OCI-LY7 (cell line): Measurements from ENCODE around the gene RNASEL. TPM values are rescaled to one million over a fixed set of nuclear protein-coding genes. Genes with fewer than 3 reads are reported as not detected.

Experiments
- BruUV-seq: library from RNA; stranded (reverse); fragments of 400-500 nt; replicated peaks from 2 replicates; lab custom pipeline; 2021; lab: Mats Ljungman, UMichigan
- CTCF ChIA-PET: fragments of 300-600 bp; sonication (Branson Sonifier 250); formaldehyde crosslinking; loops from one replicate; lab custom pipeline; 2022; ENCODE audit warnings: antibody characterized with exemption; ENCODE audit not compliant: unreplicated experiment; lab: Charles Lee
- POLR2A ChIA-PET: fragments of 300-600 bp; sonication (Branson Sonifier 250); formaldehyde crosslinking; loops from one replicate; lab custom pipeline; 2022; ENCODE audit warnings: antibody characterized with exemption; lab: Charles Lee
- DNase-seq: peaks from one replicate; pipeline ENCODE4 v3.0.0-alpha.2; 2015; ENCODE audit warnings: low spot score
- H2AFZ ChIP-seq: fragments of 200-600 bp; sonication (generic), shearing (Covaris generic); 2 replicates; pipeline ENCODE4 v1.6.1; 2014; ENCODE audit warnings: mild to moderate bottlenecking, antibody characterized with exemption, low read length, moderate library complexity
- H3K27ac ChIP-seq: fragments of 200-600 bp; sonication (generic); 2 replicates; pipeline ENCODE4 v1.5.1; 2014; ENCODE audit warnings: mixed run types, low read depth, mild to moderate bottlenecking, moderate library complexity, low read length, inconsistent platforms; ENCODE audit not compliant: poor library complexity, severe bottlenecking
- H3K36me3 ChIP-seq: fragments of 200-600 bp; sonication (generic); 2 replicates; pipeline ENCODE4 v1.6.1; 2014; ENCODE audit warnings: mild to moderate bottlenecking, antibody characterized with exemption, low read length, moderate library complexity, mixed read lengths; ENCODE audit not compliant: insufficient read depth
- H3K4me1 ChIP-seq: fragments of 200-600 bp; sonication (generic); 2 replicates; pipeline ENCODE4 v1.5.1; 2014; ENCODE audit warnings: mild to moderate bottlenecking, low read length; ENCODE audit not compliant: insufficient read depth, poor library complexity, severe bottlenecking
- H3K4me2 ChIP-seq: fragments of 200-600 bp; sonication (generic); 2 replicates; pipeline ENCODE4 v1.6.1; 2014; ENCODE audit warnings: mild to moderate bottlenecking, low read length
- H3K4me3 ChIP-seq: fragments of 200-600 bp; sonication (generic); 2 replicates; pipeline ENCODE4 v1.5.1; 2014; ENCODE audit warnings: mild to moderate bottlenecking, low read depth, low read length; ENCODE audit not compliant: poor library complexity, severe bottlenecking
- H3K79me2 ChIP-seq: fragments of 200-600 bp; sonication (generic); 2 replicates; pipeline ENCODE4 v1.6.1; 2016; ENCODE audit warnings: low read depth, mild to moderate bottlenecking, low read length, moderate library complexity, mixed read lengths; ENCODE audit not compliant: insufficient read depth
- H3K9me2 ChIP-seq: fragments of 200-600 bp; sonication (generic); 2 replicates; pipeline ENCODE4 v1.6.1; 2016; ENCODE audit warnings: mild to moderate bottlenecking, low read length, mixed read lengths; ENCODE audit not compliant: insufficient read depth
- H3K9me3 ChIP-seq: fragments of 200-600 bp; sonication (generic); 2 replicates; pipeline ENCODE4 v1.6.1; 2014; ENCODE audit warnings: mild to moderate bottlenecking, mixed run types, low read length, mixed read lengths
- H4K20me1 ChIP-seq: fragments of 200-600 bp; sonication (generic); 2 replicates; pipeline ENCODE4 v1.6.1; 2014; ENCODE audit warnings: mild to moderate bottlenecking, antibody characterized with exemption, low read length, moderate library complexity, mixed read lengths; ENCODE audit not compliant: insufficient read depth
- EZH2phosphoT487 ChIP-seq: fragments of 200-600 bp; sonication (generic); IDR thresholded peaks from 2 replicates; pipeline ENCODE4 v1.6.1; 2018; ENCODE audit warnings: low read depth, borderline replicate concordance, mild to moderate bottlenecking, mixed run types, antibody characterized with exemption, low read length, moderate library complexity, mixed read lengths
- intact Hi-C: fragments of 100-400 bp; cut with micrococcal nuclease; formaldehyde crosslinking; loops from one replicate; pipeline ENCODE4 v1.10.0; 2022; ENCODE audit not compliant: unreplicated experiment
- total RNA-seq, 2 experiments: library from RNA; depleted of rRNA in 1 of 2; stranded (reverse); fragments of >200 nt in 1 of 2; shearing (Covaris generic) in 1 of 2; gene quantifications; 2 replicates each; pipeline ENCODE4 v1.2.3, GENCODE V29; 2014 to 2022
- TF ChIP-seq, protein P1 (sequence below): fragments of 200-600 bp; sonication (generic); conservative IDR thresholded peaks from 2 replicates; pipeline ENCODE4 v1.5.1; 2014; ENCODE audit warnings: mild to moderate bottlenecking, antibody characterized with exemption, low read length, moderate library complexity, mixed read lengths

RNASEL gene
- total RNA-seq, 2 experiments from 2014 or later, result 2.2 to 4.0 TPM

DNA sequence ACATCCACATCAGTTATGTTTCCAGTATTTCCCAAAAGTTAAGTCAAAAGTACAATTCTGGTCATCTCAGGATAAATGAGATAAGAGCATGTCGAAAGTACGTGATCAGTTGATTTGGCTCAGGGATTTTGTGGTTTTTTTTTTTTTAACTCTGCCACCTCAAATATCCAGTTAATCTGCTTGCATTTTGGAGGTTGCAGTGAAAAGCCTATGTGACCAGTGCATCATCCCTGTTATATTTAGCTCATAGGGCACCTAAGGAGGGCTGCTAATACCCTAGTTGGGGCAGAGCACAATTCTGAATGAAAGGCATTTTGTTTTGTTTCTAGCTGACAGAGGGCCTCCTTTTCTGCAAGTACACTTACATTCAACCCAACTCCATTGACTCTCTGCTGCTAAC, 46.8 kb upstream of the RNASEL start:
- intact Hi-C loops, result no loop called here
- H3K27ac ChIP-seq, result no peak overlapping the region
- H3K4me3 ChIP-seq, result no peak overlapping the region
- no peaks in the 10 kb centered on the region for H3K36me3 ChIP-seq
- H2AFZ ChIP-seq, result no peak overlapping the region
- no peaks in the 10 kb centered on the region for H3K9me2 ChIP-seq
- H3K79me2 ChIP-seq, result no peaks in the 10 kb centered on the region
- no TSS peak for BruUV-seq
- H4K20me1 ChIP-seq, result no peaks in the 10 kb centered on the region
- H3K4me2 ChIP-seq, result no peak overlapping the region
- no peak for DNase-seq
- TF ChIP-seq, protein P1, sequence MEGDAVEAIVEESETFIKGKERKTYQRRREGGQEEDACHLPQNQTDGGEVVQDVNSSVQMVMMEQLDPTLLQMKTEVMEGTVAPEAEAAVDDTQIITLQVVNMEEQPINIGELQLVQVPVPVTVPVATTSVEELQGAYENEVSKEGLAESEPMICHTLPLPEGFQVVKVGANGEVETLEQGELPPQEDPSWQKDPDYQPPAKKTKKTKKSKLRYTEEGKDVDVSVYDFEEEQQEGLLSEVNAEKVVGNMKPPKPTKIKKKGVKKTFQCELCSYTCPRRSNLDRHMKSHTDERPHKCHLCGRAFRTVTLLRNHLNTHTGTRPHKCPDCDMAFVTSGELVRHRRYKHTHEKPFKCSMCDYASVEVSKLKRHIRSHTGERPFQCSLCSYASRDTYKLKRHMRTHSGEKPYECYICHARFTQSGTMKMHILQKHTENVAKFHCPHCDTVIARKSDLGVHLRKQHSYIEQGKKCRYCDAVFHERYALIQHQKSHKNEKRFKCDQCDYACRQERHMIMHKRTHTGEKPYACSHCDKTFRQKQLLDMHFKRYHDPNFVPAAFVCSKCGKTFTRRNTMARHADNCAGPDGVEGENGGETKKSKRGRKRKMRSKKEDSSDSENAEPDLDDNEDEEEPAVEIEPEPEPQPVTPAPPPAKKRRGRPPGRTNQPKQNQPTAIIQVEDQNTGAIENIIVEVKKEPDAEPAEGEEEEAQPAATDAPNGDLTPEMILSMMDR, result no peak
- no peak for TF ChIP-seq EZH2phosphoT487
- ChIA-PET POLR2A (interaction anchor here (0.6 to 1.5 kb wide), 5 partner anchors 9 to 72 kb away, joined by 3 to 7 read pairs (median 3); no protein-coding TSS in a partner anchor), CTCF (interaction anchor here (1.0 kb wide), 1 partner anchor 9 kb away, joined by 3 read pairs; no protein-coding TSS in a partner anchor)
- no peaks in the 10 kb centered on the region for H3K9me3 ChIP-seq
- peaks cover 53% of the 10 kb centered on the region for H3K4me1 ChIP-seq

DNA sequence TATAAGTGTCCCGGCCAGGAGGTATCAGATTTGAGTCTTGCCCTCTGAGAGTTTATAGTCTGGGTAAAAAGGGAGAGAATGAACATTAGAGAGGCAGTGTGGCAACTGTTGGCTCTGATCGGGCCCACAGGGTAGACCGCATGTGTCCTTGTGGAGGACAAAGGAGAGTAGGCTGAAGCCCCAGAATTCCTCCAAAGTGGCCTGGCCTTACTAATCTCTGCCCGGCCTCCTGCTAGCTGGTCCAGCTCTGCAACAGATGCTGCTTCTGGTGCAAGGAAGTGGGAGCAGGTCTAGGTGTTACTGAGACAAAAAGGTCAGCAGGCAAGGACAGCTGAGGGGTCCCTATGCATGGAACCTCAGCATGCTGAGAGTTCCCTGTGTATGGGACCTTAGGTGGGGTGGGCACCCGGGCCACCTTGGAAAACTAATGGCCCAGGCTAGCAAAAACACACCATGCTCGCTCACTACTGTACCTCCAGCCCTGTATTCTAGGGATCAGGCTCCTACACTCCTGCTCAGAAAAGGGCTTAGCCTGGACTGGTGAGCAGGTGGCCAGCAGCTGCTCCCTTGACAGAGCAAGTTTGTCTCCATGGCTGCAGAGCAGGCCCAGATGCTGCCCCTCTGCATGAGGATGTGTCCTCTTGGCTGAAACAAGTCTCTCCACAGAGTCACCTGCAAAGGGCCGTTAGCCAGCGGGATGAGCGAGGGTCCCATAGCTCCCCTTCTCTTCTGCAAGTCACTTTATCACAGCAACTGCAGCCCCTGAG, 45.4 kb upstream of the RNASEL start:
- TF ChIP-seq, protein P1, result no peak
- no peak for TF ChIP-seq EZH2phosphoT487
- Histone ChIP-seq H3K4me3 (peak overlapping the region; percentile 41), H3K4me2 (peak overlapping the region; percentile 70), H3K79me2 (no peaks in the 10 kb centered on the region), H3K9me2 (no peaks in the 10 kb centered on the region), H4K20me1 (no peaks in the 10 kb centered on the region), H3K27ac (peak overlapping the region; percentile 73), H3K4me1 (peaks cover 67% of the 10 kb centered on the region), H3K36me3 (no peaks in the 10 kb centered on the region), H3K9me3 (no peaks in the 10 kb centered on the region), H2AFZ (peak overlapping the region; percentile 42; the same call in 1 of the 2 replicates)
- intact Hi-C loops, result no loop called here
- ChIA-PET CTCF (no interaction called here), POLR2A (interaction anchor here (0.6 to 12.1 kb wide), 7 partner anchors 11 to 33 kb away, joined by 3 to 113 read pairs (median 9); no protein-coding TSS in a partner anchor)
- no peak for DNase-seq
- TSS peak; percentile 96 for BruUV-seq
